GM13977 (cell line): ENCODE results near the gene CCDC85B.

Experiments used
- DNase-seq: peaks from one replicate; pipeline ENCODE4 v3.0.0; 2012; ENCODE audit warnings: low spot score
- in situ Hi-C: fragments of 300-500 bp; cut with MboI; formaldehyde crosslinking; loops from one replicate; pipeline ENCODE4 v1.12.0; 2022; ENCODE audit warnings: low sequenced_read_pairs, low pct_unique_long_range_greater_than_20kb, mixed read lengths, inconsistent platforms; ENCODE audit not compliant: unreplicated experiment
- TF ChIP-seq, protein P1 (sequence below): IDR thresholded peaks from 2 replicates; pipeline ENCODE4 v1.5.1; 2012; ENCODE audit warnings: mild to moderate bottlenecking, control low read depth; ENCODE audit not compliant: insufficient read depth; ENCODE audit errors: extremely low read depth, missing control alignments

Gene CCDC85B

DNA sequence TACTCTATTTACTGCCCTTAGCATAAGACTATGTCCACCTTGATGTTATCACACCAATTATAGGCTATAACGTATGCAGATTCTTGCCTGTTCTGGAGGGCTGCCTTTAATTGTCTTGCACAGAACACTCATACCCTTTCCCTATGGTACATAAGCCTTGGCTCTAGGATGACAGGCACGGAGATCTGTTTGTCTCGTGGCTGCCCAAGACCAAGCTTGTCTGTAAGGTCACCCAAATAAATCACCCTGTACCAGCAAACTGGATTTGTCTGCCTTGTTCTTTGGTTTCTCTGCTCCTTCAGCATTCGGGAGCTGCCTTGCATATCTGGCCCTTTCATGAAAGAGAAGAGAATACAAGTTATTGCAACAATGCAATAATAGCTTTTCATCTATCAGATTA lies 47.3 kb downstream of the CCDC85B start:
- in situ Hi-C loops, result no loop called here
- TF ChIP-seq, protein P1, sequence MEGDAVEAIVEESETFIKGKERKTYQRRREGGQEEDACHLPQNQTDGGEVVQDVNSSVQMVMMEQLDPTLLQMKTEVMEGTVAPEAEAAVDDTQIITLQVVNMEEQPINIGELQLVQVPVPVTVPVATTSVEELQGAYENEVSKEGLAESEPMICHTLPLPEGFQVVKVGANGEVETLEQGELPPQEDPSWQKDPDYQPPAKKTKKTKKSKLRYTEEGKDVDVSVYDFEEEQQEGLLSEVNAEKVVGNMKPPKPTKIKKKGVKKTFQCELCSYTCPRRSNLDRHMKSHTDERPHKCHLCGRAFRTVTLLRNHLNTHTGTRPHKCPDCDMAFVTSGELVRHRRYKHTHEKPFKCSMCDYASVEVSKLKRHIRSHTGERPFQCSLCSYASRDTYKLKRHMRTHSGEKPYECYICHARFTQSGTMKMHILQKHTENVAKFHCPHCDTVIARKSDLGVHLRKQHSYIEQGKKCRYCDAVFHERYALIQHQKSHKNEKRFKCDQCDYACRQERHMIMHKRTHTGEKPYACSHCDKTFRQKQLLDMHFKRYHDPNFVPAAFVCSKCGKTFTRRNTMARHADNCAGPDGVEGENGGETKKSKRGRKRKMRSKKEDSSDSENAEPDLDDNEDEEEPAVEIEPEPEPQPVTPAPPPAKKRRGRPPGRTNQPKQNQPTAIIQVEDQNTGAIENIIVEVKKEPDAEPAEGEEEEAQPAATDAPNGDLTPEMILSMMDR, result no peak
- DNase-seq, result no peak
